GM21619 (cell line): ENCODE results near the gene MYL6B.
"Not testable (repeated sequence)": the region's sequence is repeated elsewhere in the genome, so short reads cannot be mapped to it uniquely, and the experiment has no call there.

Experiments
- ATAC-seq: cut with Tn5 transposase; IDR thresholded peaks from one replicate; pipeline ENCODE4 v1.9.1; 2021; ENCODE audit not compliant: unreplicated experiment

MYL6B gene

DNA sequence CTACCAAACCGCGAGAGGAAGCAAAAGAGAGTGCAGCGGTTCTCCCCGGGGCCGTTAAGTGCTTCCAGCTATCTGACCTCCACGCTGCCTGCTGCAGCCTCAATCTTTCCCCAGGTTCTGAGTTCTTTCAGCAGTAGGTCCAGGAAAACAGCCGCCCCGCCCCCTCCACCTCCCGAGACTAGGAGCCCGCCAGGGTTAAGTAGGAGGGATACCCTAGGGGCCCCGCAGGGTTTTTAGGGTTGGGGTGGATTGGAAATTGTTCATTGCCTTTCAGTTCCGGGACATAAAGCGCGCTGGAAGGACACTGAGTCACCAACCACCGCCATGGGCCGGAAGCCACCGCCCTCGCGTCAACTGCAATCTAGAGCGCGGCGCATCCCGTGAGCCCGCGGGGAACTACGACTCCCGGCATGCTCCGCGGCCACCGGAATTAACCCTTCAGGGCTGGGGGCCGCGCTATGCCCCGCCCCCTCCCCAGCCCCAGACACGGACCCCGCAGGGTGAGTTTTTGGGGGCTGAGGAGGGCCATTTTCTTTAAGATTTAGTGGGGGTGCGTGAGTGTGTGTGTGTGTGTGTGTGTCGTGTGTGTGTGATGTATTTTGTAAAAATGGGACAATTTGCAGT is at the start of gene MYL6B:
MYL6B (plus strand) TSS at position 456 of the 624 bp plus-strand sequence. CDS start 1,332 bp downstream, outside the sequence.
- ATAC-seq = peak; percentile 82

DNA sequence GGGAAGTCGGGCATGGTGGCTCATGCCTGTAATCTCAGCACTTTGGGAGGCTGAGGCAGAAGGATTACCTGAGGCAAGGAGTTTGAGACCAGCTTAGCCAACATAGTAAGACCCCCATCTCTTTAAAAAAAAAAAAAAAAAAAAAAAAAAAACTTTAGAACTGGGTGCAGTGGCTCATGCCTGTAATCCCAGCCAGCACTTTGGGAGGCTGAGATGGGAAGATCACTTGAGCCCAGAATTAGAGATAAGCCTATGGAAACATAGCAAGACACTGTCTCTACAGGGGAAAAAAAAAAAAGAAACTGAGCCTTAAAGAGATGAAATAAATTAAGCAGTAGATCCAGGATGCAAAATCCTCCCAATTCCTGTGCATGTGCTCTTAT is 49.7 kb upstream of the MYL6B start:
- no peak for ATAC-seq

DNA sequence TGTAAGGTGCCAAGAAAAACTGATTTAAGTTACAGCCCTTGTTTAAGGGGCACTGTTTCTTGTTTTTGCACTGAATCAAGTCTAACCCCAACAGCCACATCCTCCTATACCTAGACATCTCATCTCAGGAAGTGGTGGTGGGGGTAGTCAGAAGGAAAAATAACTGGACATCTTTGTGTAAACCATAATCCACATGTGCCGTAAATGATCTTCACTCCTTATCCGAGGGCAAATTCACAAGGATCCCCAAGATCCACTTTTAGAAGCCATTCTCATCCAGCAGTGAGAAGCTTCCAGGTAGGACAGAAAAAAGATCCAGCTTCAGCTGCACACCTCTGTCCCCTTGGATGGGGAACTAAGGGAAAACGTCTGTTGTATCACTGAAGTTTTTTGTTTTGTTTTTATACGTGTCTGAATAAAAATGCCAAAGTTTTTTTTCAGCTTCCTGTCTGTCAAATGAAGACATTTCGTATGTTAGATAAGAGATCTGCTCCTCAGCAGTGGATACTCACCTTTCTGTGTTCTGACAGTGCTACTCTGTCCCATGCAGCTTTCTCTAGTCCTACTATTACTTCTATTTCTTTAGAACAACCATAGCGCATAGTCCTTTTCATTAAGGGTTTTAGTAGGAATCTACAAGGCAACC is 49.2 kb upstream of the MYL6B start:
- no peak for ATAC-seq

DNA sequence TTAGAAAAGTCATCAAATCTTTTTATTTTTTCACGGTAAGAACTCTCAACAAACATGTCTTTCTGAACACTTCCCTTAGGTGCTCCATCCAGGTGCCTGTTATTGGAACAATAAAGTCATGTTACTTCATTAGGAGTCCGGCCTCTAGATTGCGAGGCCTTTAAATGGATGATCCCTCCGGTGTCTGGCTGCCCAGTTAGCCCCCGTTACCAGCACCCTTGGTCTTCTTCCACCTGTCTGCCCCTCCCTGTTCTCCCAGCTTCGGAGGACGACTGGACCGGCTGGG is 48.6 kb upstream of the MYL6B start:
- ATAC-seq = peak; percentile 3

DNA sequence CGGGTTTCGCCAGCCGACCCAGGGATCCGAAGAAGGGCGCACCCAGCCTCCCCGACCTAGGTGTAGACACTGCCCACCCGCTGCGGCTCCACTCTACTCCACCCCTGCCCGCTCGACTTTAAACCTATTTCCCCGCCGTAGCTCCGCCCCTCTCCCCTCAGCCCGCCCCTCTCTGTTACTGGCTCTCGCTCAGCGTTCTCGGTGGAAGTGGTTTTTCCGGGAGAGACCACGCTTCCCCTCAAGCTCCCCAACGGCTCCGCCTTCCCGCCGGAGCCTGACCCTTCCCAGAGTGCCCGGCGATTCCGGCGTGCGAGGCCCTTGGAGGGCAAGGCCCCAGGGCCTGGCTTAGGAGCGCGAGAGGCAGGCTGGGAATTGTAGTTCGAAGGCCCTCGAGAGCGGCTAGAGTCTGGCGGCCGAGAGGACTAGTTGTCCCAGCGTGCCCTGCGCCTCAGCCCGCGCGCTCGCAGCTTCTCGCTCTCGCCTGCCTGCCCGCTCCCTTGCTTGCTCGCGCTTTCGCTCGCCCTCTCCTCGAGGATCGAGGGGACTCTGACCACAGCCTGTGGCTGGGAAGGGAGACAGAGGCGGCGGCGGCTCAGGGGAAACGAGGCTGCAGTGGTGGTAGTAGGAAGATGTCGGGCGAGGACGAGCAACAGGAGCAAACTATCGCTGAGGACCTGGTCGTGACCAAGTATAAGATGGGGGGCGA is 48.1 kb upstream of the MYL6B start, which contains the start of gene PA2G4:
PA2G4 (plus strand) TSS at position 451 of the 706 bp plus-strand sequence; CDS start at position 630, 179 bp downstream.
- ATAC-seq = peak; percentile 95

DNA sequence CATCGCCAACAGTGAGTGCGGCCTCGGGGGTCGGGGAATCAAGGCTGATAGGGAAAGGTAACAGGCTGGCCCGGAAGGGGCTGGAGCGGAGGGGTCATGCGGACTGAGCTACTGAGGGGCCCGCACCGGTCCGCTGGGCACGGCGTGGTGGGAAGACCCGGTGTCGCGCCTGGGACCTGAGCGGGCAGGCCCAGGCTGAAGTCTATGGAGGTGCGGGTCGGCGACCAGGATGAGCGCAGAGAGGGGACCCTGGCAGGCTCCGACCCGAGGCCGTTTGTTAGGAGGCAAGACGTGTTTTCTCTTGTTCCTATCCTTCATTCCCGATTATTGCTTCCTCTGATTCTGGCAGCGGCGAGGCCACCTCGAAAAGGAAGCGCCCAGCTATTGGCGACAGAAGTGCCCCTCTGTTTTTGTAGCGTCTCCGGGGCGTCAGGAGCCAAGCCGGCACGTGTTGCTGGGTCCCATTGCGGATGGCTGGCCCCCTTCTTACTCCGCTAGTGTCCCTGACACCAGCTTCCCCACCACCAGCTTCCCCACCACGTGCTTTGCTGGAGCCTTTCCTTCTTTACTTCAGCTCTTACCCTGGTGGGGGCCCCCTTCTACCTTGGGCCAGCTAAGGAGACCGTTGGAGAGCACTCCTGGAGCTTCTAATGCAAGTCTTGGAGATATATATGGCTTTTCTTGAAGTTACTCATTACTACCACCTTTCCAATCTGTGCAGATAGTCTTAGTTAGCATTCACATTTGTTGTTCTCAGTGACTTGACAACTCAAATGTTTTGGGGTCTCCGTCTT is 47.4 kb upstream of the MYL6B start:
- peak; percentile 19 for ATAC-seq

DNA sequence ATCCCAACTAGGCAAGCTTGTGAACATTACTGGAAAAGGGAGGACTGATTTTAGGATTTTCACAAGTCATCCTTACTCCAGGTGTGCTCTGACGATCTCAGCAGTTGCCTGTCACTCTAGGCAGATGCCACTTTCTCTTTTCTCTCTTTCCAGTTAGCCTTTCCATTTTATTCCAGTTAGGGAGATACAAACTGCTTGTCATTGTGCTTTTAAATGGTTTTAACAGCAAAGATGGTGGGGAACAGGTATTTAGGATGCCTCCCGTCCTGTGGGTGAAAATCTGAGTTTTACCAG is 46.8 kb upstream of the MYL6B start:
- no peak for ATAC-seq

DNA sequence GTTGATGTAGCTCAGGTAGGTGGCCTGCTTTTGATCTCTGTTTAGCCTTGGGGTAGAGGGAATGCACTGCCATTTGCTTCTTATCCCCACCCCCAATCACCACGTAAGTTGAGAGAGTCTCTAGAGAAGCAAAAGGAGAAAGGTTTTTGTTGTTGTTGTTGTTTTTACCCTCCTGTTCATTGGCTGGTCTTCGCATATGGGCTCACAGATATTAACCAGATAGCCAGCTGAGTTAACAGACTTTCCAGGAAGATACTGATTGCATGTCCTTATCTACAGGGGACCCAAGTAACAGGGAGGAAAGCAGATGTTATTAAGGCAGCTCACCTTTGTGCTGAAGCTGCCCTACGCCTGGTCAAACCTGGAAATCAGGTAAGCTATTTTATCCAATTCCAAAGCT is 45.1 kb upstream of the MYL6B start:
- ATAC-seq = no peak

DNA sequence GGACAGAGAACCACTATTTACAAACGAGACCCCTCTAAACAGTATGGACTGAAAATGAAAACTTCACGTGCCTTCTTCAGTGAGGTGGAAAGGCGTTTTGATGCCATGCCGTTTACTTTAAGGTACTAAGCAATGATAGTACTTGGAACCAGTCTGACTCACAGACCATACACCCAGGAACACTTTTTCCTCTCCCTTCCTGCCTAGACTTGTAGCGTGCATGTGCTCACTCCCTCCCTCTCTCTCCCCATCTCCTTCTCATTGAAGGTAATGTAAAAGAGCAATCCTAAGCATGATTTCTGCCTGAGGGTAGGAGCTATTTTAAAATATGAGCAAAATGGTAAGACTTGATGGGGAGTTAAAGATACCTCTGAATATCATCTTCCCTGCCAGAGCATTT is 41.8 kb upstream of the MYL6B start:
- no peak for ATAC-seq

DNA sequence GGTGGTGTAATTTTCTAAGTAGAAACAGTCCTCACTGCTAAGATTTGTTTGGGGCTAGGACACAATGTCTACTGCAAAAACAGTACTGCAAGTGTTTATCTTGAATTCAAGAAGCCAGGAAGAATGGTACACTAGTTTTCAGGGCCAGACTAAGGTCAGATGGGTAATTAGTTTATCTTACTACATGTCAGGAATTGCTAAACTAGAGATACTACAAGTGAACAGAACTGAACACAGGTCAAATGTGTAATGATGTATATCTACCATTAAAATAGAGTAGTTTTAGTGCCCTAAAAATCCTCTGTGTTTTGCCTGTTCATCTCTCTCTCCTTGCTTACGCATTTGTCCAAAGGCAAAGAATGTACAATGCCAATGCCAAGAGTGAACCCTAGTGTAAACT is 38.3 kb upstream of the MYL6B start:
- ATAC-seq = no peak

DNA sequence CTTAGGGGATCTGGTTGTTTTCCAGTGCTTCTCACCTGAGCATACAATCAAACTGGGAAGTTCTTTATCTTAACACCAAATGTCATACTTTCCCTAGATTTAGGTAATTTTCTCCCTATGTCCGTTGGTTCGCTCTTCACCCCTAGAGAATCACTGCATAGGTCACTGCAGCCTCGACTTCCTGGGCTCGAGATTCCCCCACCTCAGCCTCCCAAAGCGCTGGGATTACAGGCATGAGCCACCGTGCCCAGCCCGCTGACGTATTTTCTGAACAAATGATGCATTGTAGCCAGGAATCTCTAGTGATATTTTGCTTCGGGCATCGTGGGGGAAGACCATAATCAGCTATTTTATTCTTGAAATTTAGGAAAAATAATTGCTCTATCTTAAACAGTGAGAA is 37.1 kb upstream of the MYL6B start:
- ATAC-seq = no peak

DNA sequence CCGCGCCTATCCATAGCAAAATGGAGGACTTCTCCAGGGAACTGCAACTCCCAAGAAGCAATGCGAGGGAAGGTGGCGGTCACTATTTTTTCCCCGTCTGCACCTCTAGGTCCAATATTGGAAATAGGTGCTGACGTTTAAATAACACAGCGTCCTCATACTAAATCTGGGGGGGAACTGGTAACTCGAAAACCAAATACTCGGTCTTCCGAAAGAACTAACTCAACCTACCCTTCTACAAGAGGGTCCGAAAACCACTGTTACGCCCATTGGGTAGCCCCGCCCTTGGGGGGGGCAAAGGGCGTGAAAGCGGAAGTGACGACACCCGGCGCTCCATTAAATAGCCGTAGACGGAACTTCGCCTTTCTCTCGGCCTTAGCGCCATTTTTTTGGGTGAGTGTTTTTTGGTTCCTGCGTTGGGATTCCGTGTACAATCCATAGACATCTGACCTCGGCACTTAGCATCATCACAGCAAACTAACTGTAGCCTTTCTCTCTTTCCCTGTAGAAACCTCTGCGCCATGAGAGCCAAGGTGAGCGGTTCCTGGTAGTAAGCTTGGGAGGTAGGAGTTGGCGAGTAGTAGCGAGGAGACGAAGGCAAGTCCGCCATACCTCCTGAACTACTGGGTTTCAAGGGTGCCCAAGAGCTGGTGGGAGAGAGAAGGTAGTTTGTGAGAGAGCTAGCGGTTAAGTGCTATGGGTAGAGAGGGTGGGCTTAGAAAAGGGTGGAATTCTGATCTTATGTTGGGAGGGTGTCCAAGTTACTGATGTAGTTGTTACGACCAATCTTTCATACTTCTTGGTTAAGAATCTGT is 35.9 kb upstream of the MYL6B start, which contains the start of gene RPL41:
RPL41 (plus strand) TSS at position 367 of the 815 bp plus-strand sequence.
- ATAC-seq = peak; percentile 36

DNA sequence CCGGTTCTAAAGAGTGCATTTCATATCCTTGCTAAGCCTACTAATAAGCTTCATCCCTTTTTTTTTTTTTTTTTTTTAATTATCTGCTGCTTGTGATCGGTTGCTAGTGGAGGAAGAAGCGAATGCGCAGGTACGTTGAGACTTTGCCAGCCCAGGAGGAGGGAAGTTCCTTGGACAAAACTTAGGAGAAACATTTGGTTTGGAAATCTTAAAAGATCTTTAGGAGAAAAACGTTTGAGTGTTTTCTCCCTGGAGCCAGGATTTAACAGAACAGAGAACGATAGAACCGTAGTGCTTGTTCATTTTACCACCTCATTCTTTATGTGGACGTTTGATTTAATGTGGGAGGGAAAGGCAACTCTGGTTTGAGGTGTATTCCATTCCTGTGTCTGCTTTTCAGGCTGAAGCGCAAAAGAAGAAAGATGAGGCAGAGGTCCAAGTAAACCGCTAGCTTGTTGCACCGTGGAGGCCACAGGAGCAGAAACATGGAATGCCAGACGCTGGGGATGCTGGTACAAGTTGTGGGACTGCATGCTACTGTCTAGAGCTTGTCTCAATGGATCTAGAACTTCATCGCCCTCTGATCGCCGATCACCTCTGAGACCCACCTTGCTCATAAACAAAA is 35.2 kb upstream of the MYL6B start:
- not testable (repeated sequence) for ATAC-seq

DNA sequence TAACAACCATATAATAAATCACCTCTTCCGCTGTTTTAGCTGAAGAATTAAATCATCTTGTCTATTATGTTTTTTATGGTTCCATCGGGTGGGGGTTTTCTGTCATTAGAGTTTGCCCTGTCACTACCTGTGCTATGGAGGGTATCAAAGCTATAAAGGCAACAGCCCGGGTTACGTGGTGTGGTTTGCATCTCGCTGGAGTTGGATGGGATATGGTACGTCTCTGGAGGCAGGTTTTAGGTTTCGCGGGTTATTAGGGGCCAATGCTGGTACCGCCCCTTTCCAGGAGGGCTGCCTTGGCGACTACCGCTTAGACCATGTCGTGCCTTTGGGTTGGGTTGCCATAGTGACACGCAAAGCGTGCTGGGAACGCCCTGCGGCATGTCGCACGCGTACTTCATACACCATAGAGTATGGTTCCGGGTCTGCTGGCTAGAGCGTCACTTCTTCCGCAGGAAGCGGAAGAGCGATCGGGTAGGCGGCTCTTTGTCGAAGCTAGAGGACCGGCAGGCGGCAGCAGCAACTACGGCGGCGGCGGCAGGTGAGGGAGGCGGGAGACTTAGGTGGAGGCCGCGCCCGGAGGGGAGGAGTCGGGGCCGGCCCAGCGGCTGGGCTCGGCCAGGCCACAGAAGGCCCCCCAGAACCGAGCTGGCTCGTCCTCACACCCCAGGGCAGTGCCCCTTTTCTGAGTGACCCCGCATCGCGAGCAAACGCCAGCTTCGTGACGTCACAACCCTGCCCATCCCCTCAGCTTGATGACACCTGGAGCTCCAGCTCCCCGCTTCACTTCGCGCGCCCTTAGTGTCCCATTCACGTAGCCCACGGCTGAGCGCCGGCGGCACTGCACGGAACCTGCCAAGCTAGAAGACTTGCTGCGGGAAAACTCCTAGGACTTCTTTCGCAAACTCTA is 34.4 kb upstream of the MYL6B start, which contains the start of gene ZC3H10:
ZC3H10 (plus strand) TSS at position 489 of the 910 bp plus-strand sequence. CDS start 2,297 bp downstream, outside the sequence.
- peak; percentile 76 for ATAC-seq

DNA sequence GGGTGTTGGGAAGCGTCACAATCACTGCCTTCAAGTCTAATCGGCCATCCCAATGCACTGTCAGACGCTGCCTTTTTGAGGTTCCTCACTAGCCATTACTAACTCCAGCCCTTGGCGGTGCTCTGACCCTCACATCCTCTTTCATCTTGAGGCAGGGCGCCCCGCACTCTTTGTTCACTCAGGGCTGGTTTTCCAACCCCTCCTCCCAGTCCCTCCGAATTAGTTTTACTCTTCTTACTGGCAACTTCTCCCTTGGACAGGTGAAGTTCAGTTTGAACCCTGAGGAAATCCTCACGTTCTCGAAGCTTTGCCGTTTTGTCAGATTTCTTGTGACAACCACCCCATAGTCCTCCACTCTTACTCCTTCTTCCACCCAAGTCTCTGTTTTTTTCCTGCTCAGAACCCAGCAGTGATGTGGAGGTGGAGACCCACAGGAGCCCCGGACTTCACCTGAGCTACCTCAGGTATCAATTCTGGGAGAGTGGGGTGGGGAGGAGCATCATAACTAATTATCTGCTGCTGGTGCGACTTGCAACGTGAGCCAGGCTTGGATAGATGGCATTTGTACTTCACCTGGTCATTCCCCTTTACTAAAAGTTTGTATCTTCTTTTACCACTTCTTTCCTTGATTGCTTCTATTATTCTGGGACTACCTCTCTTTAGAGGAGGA is 33.6 kb upstream of the MYL6B start:
- ATAC-seq = peak; percentile 4

DNA sequence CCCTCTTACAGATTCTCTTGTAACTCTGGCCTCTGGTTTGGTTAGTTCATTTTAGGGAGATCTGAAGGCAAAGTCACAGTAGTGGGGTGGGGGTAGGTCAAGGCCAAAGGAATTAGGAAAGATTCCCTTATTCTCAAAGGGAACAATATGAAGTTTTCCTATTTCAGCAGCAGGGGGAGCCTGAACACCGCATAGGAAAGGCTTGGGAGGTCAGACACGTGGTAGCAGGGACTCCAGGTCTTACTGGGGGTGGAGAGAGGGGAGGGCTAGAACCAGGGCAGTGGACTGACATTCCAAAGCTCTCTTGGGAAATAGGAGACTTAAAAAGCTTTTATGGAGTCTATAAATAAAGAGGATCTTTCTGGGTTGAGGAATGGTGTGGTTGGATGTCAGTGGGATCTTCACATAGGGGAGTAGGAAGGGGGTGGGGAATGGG is 33.0 kb upstream of the MYL6B start:
- no peak for ATAC-seq

DNA sequence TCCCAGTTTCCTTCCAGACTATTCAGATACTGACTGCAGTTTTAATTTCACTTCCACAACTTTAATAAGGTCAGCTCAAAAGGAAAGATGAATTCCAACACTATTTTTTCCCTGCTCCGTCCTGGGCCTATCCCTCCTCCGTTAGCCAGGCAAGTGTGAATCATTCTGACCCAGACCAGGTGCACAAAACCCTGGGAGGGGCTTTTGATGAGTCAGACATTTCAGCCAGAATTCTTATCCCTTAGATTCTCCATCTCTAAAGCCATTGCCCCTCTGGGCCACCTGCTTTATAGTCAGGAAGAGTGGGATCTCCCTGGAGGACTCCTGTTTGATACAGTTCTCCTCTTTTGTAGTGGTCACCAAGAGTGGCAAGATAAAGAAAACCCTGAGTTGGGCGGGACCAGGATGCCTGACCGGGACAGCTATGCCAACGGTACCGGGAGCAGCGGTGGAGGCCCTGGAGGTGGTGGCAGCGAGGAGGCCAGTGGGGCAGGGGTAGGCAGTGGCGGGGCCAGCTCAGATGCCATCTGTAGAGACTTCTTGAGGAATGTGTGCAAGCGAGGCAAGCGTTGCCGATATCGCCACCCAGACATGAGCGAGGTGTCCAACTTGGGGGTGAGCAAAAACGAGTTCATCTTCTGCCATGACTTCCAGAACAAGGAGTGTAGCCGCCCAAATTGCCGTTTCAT is 32.1 kb upstream of the MYL6B start:
- no peak for ATAC-seq
